Activated CD4-positive, CD25-positive, alpha-beta regulatory T cell (primary cell): ENCODE results near the gene MYOCD.
"Not testable (repeated sequence)": the region's sequence is repeated elsewhere in the genome, so short reads cannot be mapped to it uniquely, and the experiment has no call there.

ENCODE experiments used
- DNase-seq, 4 experiments: peaks; one replicate each; lab custom pipeline; 2025; lab: John Stamatoyannopoulos, UW

Gene MYOCD

GRCh38 chr17:12665263-12666210, at the start of gene MYOCD:
Gene MYOCD (plus strand): TSS chr17:12665890. CDS start chr17:12666189, 299 bp downstream.
- DNase-seq, result no peak

- DNase-seq, result no peak
These were observed 49.5 kb upstream of the MYOCD start for GRCh38 chr17:12616161-12616560.

GRCh38 chr17:12618557-12618956, 47.1 kb upstream of the MYOCD start:
- DNase-seq, result no peak

- no peak for DNase-seq
These were observed 46.1 kb upstream of the MYOCD start for GRCh38 chr17:12619459-12620199.

GRCh38 chr17:12620200-12620720, 45.4 kb upstream of the MYOCD start:
- DNase-seq, result no peak

GRCh38 chr17:12622726-12623125, 43.0 kb upstream of the MYOCD start:
- DNase-seq, result no peak

- DNase-seq, result no peak
These were observed 42.4 kb upstream of the MYOCD start for GRCh38 chr17:12623220-12623848.

- DNase-seq, result no peak
These were observed 41.5 kb upstream of the MYOCD start for GRCh38 chr17:12624211-12624610.

- DNase-seq, result no peak
These were observed 40.6 kb upstream of the MYOCD start for GRCh38 chr17:12625092-12625491.

GRCh38 chr17:12627177-12627629, 38.5 kb upstream of the MYOCD start:
- no peak for DNase-seq

- DNase-seq, result no peak
These were observed 37.8 kb upstream of the MYOCD start for GRCh38 chr17:12627781-12628451.

- no peak for DNase-seq
These were observed 34.6 kb upstream of the MYOCD start for GRCh38 chr17:12631076-12631475.

GRCh38 chr17:12632785-12633184, 32.9 kb upstream of the MYOCD start:
- no peak for DNase-seq

- DNase-seq, result no peak
These were observed 30.8 kb upstream of the MYOCD start for GRCh38 chr17:12634789-12635414.

GRCh38 chr17:12635996-12636395, 29.7 kb upstream of the MYOCD start:
- not testable (repeated sequence) for DNase-seq

- DNase-seq, result no peak
These were observed 28.7 kb upstream of the MYOCD start for GRCh38 chr17:12637015-12637414.

- no peak for DNase-seq
These were observed 27.7 kb upstream of the MYOCD start for GRCh38 chr17:12637745-12638651.

- no peak for DNase-seq
These were observed 25.3 kb upstream of the MYOCD start for GRCh38 chr17:12640364-12640763.

GRCh38 chr17:12641084-12641483, 24.6 kb upstream of the MYOCD start:
- DNase-seq, result no peak

- no peak for DNase-seq
These were observed 23.7 kb upstream of the MYOCD start for GRCh38 chr17:12642034-12642433.
